GM10248 (cell line): ENCODE measurements around the gene DTNA.

ENCODE experiments used
- CTCF ChIA-PET: fragments of 300-600 bp; sonication (Branson Sonifier 250); formaldehyde crosslinking; extraction: SDS; loops from one replicate; lab custom pipeline; 2021; ENCODE audit warnings: antibody characterized with exemption; lab: Yijun Ruan, JAX
- POLR2A ChIA-PET: fragments of 350-650 bp; sonication (Branson Sonifier 250); formaldehyde crosslinking; extraction: SDS; loops from one replicate; lab custom pipeline; 2020; ENCODE audit warnings: antibody characterized with exemption; lab: Yijun Ruan, JAX
- DNase-seq: peaks from one replicate; pipeline ENCODE4 v3.0.0; 2012; ENCODE audit errors: extremely low spot score
- CTCF ChIP-seq: IDR thresholded peaks from 2 replicates; pipeline ENCODE4 v1.5.1; 2012; ENCODE audit warnings: mild to moderate bottlenecking, low read depth; ENCODE audit errors: extremely low read depth, missing control alignments, control extremely low read depth

Gene DTNA

GRCh38 chr18:34805103-34805877 lies 95.2 kb downstream of the DTNA start:
- POLR2A ChIA-PET = no interaction called here
- DNase-seq = no peak

GRCh38 chr18:34805878-34806351 lies 95.8 kb downstream of the DTNA start:
- no peak for DNase-seq
- no peak for TF ChIP-seq CTCF
- CTCF ChIA-PET = interaction anchor here (1.0 to 3.0 kb wide), 5 partner anchors 11 to 144 kb away, joined by 3 to 13 read pairs (median 4); no protein-coding TSS in a partner anchor
- POLR2A ChIA-PET = no interaction called here

More at GRCh38 chr18:34805103-34805877, 95.2 kb downstream of the DTNA start:
- CTCF ChIA-PET = interaction anchor here (0.9 to 3.0 kb wide), 5 partner anchors 12 to 144 kb away, joined by 3 to 13 read pairs (median 4); no protein-coding TSS in a partner anchor
- no peak for TF ChIP-seq CTCF

GRCh38 chr18:34806527-34806926 lies 96.4 kb downstream of the DTNA start:
- TF ChIP-seq CTCF = no peak
- ChIA-PET CTCF (interaction anchor here (1.0 to 3.0 kb wide), 2 partner anchors 10 to 19 kb away, joined by 3 to 13 read pairs; no protein-coding TSS in a partner anchor), POLR2A (no interaction called here)
- no peak for DNase-seq

GRCh38 chr18:34807106-34807796 lies 97.2 kb downstream of the DTNA start:
- POLR2A ChIA-PET = no interaction called here
- CTCF ChIA-PET = interaction anchor here (1.0 to 3.0 kb wide), 3 partner anchors 9 to 24 kb away, joined by 3 to 13 read pairs (median 5); no protein-coding TSS in a partner anchor
- TF ChIP-seq CTCF = no peak
- no peak for DNase-seq

GRCh38 chr18:34808389-34808788 lies 98.3 kb downstream of the DTNA start:
- CTCF ChIA-PET = interaction anchor here (1.3 kb wide), 1 partner anchor 23 kb away, joined by 5 read pairs; no protein-coding TSS in a partner anchor
- no peak for DNase-seq
- POLR2A ChIA-PET = no interaction called here
- no peak for TF ChIP-seq CTCF

GRCh38 chr18:34809451-34810072 lies 99.5 kb downstream of the DTNA start:
- ChIA-PET CTCF (interaction anchor here (1.1 to 1.3 kb wide), 4 partner anchors 12 to 31 kb away, joined by 3 to 7 read pairs (median 3); no protein-coding TSS in a partner anchor), POLR2A (no interaction called here)
- TF ChIP-seq CTCF = no peak
- DNase-seq = no peak
